ENCODE measurements around the gene MAPK9. TPM values are rescaled to one million over a fixed set of nuclear protein-coding genes. Genes with fewer than 3 reads are reported as not detected.

The MAPK9 gene
- total RNA-seq, result 10 to 100 TPM; 14.5 to 27.3 (median 20.5) TPM

DNA sequence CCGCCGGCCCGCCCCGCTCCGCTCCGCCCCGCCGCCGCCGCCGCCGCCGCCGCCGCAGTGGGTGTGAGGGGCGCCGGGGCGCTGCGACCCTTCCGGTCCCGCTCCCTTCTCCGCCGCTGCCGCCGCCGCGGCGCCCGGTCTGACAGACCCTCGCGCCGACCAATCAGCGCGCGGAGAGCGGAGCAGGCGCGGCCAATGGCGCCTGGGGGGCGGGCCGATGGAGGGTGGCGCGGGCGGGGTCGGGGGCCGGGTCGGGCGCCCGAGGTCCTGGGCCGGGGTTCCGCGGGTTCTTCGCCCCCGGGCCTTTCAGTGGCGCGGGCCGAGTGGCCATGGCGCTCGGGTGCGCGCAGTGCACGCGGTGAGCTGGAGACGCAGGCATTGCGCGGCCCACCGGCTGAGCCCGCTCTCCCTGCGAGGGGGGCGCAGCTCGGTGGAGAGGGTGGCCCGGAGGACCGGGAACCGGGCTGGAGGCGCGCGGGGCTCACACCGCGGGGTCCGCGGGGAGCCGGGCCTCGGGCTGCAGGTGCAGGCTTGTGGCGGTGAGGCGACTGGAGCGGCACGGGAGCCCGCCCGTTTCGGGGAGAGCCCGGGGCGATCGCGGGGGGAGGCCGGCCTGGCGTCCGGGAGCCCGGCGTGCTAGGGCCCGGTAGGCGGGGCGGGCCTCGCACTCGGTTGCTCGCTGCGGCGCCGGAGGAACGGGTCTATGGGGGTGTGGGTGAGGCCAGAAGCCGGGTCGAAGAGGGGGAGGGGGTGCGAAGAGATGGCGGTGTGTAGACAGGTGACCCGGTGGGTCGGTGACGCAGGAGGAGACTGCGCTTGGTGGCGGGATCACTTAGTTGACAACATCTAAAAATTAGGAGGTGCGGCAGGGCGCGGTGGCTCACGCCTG, at the start of gene MAPK9:
Gene MAPK9 (minus strand): TSS at position 141 of the 889 bp plus-strand sequence. CDS start 11,522 bp downstream, outside the sequence.
- peak in 1 of 4 donors; percentile 65 for TF ChIP-seq POLR2A (IDR thresholded peaks at IDR 0.05)
- TF ChIP-seq, protein P1, sequence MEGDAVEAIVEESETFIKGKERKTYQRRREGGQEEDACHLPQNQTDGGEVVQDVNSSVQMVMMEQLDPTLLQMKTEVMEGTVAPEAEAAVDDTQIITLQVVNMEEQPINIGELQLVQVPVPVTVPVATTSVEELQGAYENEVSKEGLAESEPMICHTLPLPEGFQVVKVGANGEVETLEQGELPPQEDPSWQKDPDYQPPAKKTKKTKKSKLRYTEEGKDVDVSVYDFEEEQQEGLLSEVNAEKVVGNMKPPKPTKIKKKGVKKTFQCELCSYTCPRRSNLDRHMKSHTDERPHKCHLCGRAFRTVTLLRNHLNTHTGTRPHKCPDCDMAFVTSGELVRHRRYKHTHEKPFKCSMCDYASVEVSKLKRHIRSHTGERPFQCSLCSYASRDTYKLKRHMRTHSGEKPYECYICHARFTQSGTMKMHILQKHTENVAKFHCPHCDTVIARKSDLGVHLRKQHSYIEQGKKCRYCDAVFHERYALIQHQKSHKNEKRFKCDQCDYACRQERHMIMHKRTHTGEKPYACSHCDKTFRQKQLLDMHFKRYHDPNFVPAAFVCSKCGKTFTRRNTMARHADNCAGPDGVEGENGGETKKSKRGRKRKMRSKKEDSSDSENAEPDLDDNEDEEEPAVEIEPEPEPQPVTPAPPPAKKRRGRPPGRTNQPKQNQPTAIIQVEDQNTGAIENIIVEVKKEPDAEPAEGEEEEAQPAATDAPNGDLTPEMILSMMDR (IDR thresholded peaks at IDR 0.05), result no peak
- WGBS, 2 donors, result 1 to 2% methylated on average over 13 of the region's 122 CpGs
- Histone ChIP-seq H3K36me3 (no peaks in the 10 kb centered on the region), H3K27me3 (no peaks in the 10 kb centered on the region), H3K27ac (peak within 1 kb of the TSS; percentile 91 to 95 (median 94)), H3K4me3 (peak within 1 kb of the TSS; percentile 81 to 100 (median 92)), H3K4me1 (peaks cover 13 to 60% (median 22%) of the 10 kb centered on the region in 3 donors), H3K9me3 (no peaks in the 10 kb centered on the region)
- no peak for DNase-seq
- intact Hi-C loops (cut with DNase I), result loop anchor here (10.0 kb wide), 1 partner anchor 173 kb away; no protein-coding TSS in a partner anchor

DNA sequence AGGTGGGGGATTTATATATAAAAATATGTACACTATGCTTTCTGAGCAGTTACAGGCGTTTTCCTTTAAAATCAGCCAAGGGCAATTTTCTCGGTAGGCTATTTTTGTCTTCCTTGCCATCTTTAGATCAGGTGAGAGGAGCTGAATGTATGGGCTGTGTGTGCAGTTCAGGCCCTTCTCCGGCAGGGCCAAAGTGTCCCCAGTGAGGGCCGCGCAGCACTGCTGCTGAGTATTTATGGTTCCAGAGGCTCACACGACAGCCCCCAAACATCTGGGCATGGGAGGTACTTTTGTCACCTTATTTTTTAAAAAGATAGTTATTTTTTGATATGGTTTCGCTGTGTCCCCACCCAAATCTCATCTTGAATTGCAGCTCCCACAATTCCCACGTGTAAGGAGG, 49.7 kb upstream of the MAPK9 start:
- Histone ChIP-seq H3K9me3 (no peaks in the 10 kb centered on the region), H3K4me1 (peaks cover 0 to 20% (median 9%) of the 10 kb centered on the region in 3 donors), H3K27ac (no peak overlapping the region), H3K36me3 (peaks cover 0 to 12% (median 0%) of the 10 kb centered on the region in 3 donors), H3K27me3 (peaks cover 0 to 4% (median 0%) of the 10 kb centered on the region in 4 donors), H3K4me3 (no peak overlapping the region)
- TF ChIP-seq POLR2A (IDR thresholded peaks at IDR 0.05), result no peak
- TF ChIP-seq, protein P1 (IDR thresholded peaks at IDR 0.05), result no peak
- DNase-seq, result no peak
- intact Hi-C loops (cut with DNase I), result no loop called here
- WGBS, 2 donors, result 76 to 92% methylated on average over 8 of the region's 8 CpGs

DNA sequence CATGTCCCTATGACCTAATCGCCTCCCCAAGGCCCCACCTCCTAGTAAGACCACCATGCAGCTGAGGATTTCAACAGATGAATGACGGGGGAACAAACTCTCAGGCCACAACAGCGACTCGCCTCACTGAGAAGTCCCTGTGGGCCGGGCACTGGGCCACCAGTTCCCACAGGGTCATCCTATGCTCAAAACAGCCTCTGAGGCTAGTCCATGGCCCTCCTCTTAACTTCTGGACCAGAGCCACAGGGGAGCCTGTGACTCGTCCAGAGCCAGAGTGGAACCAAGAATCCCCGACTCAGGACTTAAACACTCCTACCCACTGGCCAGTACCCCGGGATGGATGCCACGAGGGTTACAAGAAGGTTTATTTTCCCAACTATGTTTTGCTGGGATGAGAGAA, 49.0 kb upstream of the MAPK9 start:
- H3K4me3 ChIP-seq, result no peak overlapping the region
- 76% methylated on average over 9 of the region's 9 CpGs; no CpG with 5 or more reads in 1 of the 2 donors for WGBS, 2 donors
- no peak for DNase-seq
- intact Hi-C loops (cut with DNase I), result no loop called here
- TF ChIP-seq, protein P1 (IDR thresholded peaks at IDR 0.05), result no peak
- TF ChIP-seq POLR2A (IDR thresholded peaks at IDR 0.05), result no peak
- H3K9me3 ChIP-seq, result no peaks in the 10 kb centered on the region
- peaks cover 0 to 20% (median 9%) of the 10 kb centered on the region in 3 donors for H3K4me1 ChIP-seq
- peaks cover 0 to 20% (median 0%) of the 10 kb centered on the region in 3 donors for H3K36me3 ChIP-seq
- no peak overlapping the region for H3K27ac ChIP-seq
- peaks cover 0 to 4% (median 0%) of the 10 kb centered on the region in 4 donors for H3K27me3 ChIP-seq

DNA sequence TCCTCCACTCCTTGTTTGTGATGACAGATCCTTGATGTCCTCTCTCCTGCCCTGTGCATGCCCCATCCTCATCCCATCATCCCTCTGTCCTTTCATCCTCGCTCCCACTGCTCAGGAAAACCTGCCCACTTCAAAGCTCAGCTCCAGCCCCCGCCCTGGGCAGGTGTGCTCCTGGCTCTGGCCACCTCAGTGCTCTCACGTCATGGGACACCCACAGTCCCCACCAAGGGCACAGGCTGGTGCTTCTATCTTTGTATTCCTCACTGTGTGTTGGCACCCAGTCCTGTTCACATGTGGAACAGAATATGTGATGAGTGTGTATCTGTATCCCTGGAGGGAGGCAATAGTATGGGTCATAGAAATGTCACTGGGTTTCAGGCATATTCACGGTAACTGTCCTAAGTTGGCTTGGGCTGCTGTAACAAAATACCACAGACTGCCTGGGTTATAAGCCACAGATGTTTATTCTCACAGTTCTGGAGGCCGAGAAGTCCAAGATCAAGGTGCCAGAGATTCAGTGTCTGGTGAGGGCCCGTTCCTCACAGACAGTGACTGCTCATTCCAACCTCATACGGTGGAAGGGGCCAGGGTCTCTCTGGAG, 47.8 kb upstream of the MAPK9 start:
- TF ChIP-seq, protein P1 (IDR thresholded peaks at IDR 0.05), result no peak
- TF ChIP-seq POLR2A (IDR thresholded peaks at IDR 0.05), result no peak
- intact Hi-C loops (cut with DNase I), result no loop called here
- WGBS, 2 donors, result 74 to 79% methylated on average over 6 of the region's 7 CpGs

More for the DNA sequence above, 47.8 kb upstream of the MAPK9 start:
- peaks cover 0 to 20% (median 9%) of the 10 kb centered on the region in 3 donors for H3K4me1 ChIP-seq
- H3K36me3 ChIP-seq, result peaks cover 0 to 31% (median 0%) of the 10 kb centered on the region in 3 donors
- H3K27me3 ChIP-seq, result peaks cover 0 to 7% (median 0%) of the 10 kb centered on the region in 4 donors
- no peak overlapping the region for H3K27ac ChIP-seq
- H3K9me3 ChIP-seq, result no peaks in the 10 kb centered on the region
- DNase-seq, result no peak
- H3K4me3 ChIP-seq, result no peak overlapping the region
